ENCODE results near the gene KANTR.
A peak's percentile ranks its signal among the peaks of the same experiment; 100 is the strongest.

Gene KANTR

DNA sequence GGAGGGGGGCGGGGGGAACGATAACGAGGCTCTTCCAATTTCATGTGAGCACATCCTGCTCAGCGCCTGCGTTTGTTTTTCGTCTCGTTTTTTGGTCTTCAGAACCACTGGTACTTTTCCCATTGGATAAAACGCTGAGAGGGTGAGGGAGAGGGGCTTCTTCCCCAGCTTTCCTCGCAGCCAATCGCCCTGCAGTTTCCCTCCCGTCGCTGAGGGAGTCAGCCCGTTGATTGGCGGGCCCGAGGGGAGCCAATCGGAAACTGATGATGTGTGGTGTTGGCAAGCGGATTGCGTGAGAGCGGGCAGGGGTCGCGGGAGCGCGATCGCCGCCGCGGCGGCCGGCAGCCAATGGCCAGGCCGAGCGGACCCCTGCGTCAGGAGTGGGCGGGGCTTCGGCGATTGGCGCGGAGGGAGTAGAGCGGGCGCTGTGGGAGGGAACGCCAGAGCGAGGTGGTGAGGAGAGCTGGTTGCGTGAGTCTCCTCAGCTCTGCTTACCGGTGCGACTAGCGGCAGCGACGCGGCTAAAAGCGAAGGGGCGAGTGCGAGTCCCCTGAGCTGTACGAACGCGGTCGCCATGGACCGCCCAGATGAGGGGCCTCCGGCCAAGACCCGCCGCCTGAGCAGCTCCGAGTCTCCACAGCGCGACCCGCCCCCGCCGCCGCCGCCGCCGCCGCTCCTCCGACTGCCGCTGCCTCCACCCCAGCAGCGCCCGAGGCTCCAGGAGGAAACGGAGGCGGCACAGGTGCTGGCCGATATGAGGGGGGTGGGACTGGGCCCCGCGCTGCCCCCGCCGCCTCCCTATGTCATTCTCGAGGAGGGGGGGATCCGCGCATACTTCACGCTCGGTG lies 11.8 kb upstream of the KANTR start, which contains the start of gene TSPYL2:
Gene TSPYL2, plus strand, starts transcription at position 443 of the 848 bp plus-strand sequence. Its CDS starts 132 bp downstream, at position 575.
- DNase-seq, result peak; percentile 97

DNA sequence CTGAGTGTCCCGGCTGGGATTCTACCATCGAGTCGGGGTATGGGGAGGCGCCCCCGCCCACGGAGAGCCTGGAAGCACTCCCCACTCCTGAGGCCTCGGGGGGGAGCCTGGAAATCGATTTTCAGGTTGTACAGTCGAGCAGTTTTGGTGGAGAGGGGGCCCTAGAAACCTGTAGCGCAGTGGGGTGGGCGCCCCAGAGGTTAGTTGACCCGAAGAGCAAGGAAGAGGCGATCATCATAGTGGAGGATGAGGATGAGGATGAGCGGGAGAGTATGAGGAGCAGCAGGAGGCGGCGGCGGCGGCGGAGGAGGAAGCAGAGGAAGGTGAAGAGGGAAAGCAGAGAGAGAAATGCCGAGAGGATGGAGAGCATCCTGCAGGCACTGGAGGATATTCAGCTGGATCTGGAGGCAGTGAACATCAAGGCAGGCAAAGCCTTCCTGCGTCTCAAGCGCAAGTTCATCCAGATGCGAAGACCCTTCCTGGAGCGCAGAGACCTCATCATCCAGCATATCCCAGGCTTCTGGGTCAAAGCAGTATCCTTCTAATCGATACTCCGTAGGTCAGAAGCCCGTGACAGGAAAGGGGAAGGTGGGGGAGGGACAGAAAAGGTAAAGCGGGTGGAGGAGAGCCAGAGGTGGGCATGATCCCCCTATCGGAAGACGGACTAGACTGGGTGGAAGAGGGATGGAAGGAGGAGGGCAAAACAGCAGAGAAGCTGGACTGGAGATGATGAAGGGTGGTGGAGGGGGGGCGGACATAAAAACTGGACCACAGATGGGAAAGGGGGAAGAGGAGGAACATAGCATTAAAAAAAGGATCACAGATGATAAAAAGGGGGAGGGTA lies 10.9 kb upstream of the KANTR start:
- no peak for DNase-seq

DNA sequence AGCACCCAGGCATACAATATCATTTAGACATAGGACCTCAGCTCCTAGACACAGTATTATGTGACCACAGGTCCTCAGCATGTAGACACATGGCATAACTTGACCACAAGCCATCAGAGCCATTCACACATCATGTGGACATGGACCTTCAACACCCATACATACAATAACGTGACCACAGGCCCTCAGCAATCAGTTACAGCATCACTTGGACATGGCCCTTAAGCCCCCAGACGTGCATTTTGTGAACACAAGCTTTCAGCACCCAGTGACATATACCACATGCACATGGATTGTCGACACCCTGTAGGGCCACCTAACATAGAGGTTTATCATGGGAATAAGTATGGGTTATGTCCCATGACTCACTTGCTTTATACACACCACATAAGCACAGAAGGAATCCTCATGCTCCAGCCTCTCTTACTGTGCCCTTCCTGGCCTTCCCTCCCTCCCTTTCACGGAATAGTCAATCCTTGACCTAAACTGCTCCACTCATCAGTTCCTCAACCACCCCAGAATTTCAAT lies 9.8 kb upstream of the KANTR start:
- DNase-seq, result no peak

DNA sequence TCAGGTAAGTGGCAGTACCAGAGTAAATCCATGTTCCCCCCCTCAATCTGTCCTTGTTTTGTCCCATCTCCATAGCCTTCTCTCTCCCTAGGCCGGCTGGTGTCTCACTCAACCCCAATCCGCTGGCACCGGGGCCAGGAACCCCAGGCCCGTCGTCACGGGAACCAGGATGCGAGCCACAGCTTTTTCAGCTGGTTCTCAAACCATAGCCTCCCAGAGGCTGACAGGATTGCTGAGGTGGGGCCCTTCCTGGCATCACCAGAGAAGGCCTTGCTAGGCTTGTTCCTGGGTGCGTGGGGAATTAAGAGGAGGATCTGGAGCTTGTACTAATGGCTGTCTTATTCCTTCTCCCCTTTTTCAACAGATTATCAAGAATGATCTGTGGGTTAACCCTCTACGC lies 9.1 kb upstream of the KANTR start:
- DNase-seq, result no peak

DNA sequence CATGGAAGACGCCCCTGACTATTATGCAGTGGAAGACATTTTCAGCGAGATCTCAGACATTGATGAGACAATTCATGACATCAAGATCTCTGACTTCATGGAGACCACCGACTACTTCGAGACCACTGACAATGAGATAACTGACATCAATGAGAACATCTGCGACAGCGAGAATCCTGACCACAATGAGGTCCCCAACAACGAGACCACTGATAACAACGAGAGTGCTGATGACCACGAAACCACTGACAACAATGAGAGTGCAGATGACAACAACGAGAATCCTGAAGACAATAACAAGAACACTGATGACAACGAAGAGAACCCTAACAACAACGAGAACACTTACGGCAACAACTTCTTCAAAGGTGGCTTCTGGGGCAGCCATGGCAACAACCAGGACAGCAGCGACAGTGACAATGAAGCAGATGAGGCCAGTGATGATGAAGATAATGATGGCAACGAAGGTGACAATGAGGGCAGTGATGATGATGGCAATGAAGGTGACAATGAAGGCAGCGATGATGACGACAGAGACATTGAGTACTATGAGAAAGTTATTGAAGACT lies 8.2 kb upstream of the KANTR start:
- DNase-seq, result no peak

DNA sequence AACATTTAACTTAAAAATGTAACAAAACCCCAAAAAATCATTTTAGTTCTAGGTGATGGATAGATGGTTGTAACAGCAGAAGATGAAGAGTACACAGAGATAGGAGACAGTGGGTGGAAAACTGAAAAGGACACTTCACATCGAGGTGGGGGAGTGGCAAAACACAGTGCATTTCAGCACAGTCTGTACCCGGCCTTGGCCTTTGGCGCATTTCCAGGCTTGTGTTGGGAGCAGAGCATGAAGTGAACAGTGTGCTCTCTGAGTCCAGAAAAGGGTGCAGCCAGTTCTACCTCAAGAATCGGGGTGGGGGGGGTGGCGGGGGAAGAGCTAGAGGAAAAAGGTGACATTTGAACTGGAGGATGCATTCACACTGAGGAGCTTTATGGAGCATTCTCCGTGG lies 7.5 kb upstream of the KANTR start:
- no peak for DNase-seq

DNA sequence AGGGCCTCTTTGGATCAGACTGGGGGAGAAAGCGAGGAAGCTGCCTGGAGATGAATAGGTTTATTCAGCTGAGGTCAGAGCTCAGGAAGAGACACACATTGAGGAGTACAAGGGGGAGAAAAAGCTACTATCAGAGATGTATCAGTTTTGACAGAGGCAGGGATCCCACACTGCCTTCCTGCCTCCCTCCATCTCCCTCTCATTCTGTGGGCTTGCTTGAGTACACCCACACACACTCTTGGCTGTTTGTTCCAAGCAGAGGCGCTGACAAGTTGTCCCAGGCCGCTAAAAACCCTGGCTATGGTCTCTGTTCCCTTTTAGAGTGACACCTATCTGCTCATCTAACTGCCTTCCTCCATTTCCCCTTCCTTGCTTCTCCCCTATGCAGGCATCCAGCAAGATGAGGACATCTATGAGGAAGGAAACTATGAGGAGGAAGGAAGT lies 6.5 kb upstream of the KANTR start:
- no peak for DNase-seq

DNA sequence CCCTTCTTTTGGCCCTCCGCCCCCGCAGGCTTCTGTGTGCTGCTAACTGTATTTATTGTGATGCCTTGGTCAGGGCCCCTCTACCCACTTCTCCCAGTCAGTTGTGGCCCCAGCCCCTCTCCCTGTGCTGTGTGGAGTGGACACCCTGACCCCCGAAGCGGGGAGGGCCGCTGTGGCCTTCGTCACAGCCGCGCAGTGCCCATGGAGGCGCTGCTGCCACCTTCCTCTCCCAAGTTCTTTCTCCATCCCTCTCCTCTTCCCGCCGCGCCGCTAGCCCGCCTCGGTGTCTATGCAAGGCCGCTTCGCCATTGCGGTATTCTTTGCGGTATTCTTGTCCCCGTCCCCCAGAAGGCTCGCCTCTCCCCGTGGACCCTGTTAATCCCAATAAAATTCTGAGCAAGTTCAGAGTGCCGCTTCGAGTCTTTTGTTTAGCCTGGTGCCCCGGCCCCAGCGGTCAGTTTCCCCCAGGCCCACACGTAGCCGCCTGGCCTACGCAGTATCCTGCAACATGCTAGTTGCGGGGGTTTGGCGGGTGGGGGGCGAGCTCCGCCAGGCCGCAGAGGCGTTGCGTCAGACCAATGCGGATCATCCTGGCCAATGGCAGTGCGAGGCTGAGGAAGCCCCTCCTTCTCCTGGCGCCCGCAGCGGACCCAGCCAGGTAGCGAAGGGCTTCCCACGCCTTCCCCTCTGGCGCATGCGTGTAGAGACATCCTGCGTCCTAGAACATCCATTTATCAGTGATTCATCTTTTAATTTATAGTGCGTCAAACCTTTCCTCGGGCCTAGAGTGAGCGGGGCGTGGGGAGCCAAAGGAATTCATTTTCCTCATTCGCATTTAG lies 5.6 kb upstream of the KANTR start:
- DNase-seq, result no peak

DNA sequence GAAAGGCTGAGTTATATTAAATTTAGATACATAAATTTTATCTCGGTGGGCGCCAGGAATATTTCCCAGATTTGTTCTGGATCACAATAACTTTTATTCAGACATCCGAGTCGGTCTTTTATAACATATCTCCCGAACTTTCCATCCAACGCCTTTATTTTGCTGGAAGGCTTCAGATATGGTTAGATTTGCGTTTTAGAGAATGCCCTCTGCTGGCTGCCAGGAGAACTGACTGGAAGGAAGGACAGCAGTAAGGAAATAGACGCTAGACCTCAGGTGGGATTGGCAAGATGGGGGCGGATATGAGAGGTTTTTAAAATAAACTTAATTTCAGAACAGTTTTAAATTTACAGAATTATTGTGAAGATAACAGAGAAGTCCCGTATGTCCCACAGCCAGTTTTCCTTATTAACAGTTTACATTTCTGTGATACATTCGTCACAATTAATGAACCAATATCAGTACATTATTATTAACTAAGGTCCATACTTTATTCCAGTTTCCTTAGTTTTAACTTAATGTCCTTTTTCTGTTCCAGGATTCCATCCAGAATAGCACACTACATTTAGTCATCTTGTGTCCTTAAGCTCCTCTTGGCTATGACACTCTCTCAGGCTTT lies 4.6 kb upstream of the KANTR start:
- DNase-seq, result peak; percentile 59

DNA sequence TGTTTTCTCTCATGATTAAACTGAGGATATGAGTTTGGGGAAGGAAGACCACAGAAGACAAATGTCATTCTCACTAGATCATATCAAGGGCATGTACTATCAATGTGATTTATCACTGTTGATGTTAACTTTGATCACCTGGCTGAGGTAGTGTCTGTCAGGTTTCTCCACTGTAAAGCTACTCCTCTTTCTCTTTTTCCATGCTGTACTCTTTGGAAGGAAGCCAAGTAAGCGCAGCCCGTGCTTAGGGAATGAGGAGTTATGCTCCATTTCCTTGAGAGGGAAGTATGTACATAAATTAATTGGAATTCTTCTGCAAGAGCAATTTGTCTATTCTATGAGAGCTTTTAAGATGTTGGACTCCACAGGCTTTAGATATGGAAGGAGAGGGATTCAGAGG lies 4.0 kb upstream of the KANTR start:
- no peak for DNase-seq

DNA sequence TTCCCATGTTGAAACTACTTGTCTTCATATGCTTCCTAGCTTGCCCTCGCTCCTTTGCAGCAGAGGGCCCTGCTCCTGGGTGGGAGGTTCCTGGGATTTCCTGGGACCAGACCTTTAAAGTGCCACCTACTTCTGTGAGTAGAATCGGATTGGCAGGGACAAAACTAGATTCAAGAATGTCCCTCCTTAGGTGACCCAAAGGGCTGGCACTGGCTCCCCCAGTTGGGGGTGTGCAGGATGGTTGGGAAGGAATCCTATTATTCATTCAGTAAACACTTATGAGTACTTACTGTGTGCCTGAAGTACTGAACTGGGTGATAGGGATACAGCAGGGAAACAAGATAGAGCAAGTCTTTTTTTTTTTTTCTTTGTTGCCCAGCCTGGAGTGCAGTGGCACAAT lies 2.6 kb upstream of the KANTR start:
- DNase-seq, result no peak

DNA sequence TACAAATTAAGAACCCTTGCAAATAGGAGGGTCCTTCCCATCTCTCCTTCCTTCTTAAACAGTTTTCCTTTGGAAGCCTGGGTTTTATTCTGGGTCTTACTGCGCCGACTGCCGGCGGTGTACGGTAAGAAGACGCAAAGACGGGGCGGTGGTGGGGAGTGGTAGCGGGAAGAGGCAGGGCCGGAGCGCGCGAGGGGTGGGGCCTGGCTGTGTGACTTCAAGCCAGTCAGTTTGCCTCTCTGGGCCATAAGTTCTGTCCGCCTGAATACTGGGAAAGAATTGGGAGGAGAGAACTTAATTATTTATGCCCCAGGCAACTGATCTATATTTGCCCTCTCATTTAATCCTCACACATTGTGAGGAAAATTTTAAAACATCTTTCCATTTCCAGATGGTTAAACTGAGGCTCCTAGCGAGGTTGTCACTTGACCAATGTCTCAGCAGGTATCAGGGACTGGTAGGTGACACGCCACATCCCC lies 726 bp upstream of the KANTR start:
- DNase-seq, result peak; percentile 86

DNA sequence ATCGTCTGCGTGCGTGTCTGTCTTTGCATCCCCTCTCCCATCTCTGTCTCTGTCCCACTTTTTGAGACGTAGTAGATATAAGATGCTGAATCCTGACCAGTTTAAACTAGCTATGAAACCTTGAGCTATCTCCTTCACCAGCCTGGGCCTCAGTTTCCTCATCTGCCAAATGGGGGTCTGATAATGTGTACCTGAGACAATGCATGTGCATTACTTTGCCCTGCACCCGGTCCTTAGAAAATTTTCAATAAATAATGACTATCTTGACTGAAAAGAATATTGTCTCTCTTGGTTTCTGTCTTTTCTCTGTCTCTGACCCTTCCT lies 602 bp downstream of the KANTR start:
- DNase-seq, result no peak

DNA sequence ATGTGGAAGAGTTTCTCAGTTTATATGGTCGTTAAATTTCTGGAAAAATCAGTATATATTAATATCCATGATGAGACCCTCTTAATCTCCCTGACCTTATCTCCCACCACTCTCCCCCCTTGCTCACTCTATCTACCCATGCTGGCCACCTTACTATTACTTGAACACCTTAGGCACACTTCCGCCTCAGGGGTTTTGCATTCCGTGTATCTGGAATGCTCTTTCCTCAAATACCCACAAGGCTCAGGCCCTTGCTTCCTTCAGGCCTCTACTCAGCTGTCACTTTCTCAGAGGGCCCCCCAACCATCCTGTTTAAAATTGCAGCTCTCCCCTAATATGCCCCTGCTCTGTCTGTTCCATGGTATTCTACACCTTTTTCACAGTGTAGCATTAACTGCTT lies 1.9 kb downstream of the KANTR start:
- no peak for DNase-seq

DNA sequence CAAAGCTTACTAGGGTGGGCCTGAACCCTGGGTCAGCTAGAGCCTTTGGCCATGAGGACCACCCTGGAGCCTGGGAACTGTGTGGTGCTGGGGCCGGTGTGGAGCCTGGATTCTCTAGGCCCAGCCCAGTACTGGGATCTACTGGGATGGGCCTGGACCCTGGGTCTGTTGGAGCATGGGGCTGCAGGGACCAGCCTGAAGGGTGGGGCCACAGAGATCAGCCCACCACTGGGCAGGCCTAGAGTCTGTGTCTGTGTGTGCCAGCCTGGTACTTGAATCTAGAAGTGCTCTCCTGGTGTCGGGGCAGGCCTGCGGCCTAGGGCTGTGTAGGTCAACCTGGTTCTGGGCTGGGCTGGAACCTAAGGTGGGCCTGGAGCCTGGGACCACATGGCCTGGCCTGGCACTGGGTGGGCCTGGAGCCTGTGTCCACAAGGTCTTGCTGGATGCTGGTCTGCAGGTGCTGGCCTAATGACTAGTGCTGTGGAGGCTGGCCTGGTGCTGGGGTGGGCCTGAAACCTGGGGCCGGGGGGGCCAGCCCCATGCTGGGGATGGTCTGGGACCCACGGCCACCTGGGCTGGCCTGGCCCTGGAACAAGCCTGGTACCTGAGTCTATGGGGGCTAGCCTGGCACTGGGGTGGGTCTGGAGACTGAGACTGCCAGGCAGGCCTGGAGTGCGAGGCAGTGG lies 21.1 kb downstream of the KANTR start:
- DNase-seq, result no peak

DNA sequence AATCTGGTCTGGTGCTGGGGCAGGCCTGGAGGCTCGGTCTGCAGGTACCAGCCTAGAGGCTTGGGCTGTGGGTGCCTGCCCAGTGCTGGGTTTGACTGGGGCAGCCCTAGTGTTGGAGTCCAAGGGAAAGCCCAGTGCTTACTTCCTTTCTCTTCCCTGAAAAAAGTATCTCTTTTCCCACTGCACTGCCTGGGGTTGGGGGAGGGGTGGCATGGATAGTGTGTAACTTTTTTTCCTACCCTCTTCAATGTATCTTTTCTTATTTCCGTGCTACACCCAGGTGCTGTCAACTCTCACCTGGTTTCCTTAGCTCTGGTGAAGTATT lies 21.6 kb downstream of the KANTR start:
- DNase-seq, result no peak

DNA sequence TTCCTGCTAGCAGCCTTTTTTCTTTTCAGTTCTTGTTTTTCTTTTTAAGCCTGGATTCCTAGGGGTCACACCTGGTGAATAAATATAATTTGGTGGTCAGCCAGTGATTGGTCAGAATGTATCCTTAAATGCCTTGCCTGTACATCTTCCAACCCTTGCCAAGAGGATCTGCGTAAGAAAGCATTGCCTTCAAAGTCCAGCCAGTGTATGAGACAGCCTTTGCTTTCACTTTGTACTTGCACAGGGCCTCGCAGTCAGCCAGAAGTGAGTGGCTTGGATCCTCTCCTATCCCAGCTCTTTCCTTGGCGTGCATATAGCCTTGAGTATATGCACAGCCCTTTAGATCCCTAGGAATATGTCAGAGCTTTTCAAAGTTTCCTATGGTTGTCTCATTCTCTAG lies 22.2 kb downstream of the KANTR start:
- DNase-seq, result peak; percentile 11

DNA sequence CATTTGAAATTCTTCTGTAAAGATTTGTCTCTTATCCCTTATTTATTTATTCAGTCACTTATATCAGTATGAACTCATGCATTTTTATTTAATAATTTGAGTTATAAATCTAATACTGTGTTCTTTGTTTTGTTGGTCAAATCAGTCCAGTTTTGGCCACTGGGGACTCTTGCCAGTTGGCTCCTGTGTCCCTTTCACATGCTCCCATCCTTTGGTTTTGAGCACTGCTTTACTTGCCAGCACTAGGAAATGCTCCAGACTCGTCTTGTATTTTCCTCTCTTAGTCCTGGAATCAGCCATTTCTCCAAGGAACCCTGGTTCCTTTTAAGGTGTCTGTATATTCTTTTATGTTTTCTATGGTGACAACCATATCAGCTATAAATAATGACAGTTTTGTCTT lies 28.1 kb downstream of the KANTR start:
- DNase-seq, result no peak

DNA sequence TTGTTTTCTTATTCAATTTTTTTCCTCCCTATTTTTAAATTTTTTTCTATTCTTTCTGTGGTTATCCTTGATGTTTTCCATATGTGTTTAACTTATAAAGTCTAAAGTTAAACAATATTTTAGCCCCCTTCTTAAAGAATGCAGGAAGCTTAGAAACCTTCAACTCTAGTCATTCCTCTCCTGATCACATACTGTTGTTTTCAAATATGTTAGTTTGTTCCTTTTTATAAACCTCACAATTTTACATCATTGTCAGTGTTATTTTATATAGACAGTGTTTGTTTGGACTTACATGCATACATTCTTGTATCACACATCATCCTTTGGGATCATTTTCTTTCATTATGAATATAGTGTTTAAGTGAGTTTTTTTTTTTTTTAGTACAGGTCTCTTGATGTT lies 31.6 kb downstream of the KANTR start:
- no peak for DNase-seq

DNA sequence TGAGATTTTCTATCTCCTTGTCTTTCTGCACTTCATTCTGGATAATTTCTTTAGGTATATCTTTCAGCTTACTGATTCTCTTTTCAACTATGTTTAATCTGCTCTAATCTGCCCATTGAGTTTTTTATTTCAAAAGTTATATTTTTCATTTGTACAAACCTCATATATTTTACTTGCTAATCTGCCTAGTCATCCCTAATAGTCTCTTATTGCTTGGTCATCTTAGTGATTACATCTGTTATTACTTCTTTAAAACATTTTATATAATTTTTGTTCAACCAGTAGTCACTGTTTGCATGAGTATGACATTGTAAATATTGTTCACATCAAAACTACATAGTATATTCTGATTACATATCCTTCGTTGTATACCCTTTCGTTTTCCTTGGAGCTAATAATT lies 32.4 kb downstream of the KANTR start:
- DNase-seq, result no peak

DNA sequence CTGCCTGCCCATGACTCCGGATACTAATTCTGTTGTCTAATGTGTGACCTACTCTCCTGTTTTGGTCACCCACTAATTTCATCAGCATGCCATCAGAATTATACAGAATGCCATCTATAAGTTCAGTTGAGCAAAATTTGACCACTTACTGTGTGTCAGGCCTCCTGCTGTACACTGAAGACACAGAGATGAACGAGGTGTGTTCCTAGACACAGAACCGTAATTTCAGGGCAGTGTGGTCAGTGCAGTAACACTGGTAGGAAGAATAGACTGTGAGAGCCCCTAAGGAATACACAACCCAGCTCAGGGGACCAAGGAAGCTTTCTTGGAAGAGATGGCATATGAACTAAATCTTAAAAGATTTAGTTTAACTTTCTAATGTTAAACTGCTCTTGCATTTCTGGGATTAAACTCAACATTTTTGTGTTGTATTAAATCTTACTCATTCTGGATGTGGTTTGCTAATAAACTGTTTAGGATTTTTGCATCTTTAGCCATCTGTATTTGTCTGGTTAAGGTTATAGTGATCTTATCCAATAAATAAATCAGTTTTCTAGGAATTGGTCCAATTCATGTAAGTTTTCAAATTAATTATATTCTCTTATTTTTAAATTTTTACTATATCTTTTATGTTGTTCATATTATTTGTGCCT lies 34.3 kb downstream of the KANTR start:
- DNase-seq, result no peak

Measured in OCI-M1 (cell line).